Raji (cell line): ENCODE results near the gene WDR64.

Source experiments
- POLR2A ChIP-seq: IDR thresholded peaks from 2 replicates; pipeline ENCODE4 v1.6.1; 2011; ENCODE audit warnings: low read depth, low read length, control low read depth; ENCODE audit not compliant: insufficient read depth

WDR64 gene

DNA sequence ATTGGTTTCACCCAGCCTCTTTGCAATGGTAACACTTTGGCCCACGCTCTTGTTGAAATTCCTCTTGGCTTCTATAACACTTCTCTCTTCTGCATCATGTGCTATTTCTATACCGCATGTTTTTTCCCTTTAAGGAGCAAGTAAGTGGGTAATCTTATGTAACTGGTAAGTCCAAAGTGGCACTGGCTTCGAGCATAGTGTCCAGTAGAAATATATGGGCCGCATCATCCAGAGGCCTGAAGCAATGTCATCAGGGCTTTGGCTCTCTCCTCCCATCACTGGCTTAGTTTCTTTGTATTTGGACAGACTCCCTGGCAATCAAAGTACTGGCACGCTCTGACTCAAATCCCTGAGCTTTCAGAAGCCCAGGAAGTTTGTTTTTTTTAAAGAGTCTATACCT, 29.4 kb upstream of the WDR64 start:
- TF ChIP-seq POLR2A: no peak

DNA sequence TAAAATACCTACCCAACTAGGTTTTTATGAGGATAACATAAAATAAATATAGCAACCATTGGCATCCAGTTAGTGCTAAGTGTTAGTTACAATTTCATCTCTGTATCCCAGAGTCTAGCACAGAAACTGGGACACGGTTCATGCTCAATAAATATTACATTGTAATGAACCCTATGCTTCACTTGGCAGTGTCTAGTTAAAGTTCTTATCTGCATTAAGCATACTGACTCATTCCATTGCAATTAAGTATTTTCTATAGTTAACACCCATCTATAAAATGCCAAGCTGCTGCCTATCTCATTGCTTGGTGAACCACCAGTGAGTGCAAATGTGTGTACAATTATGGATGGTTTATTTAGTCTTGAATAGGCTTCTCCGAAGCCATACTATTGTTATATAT, 27.1 kb upstream of the WDR64 start:
- TF ChIP-seq POLR2A: no peak

DNA sequence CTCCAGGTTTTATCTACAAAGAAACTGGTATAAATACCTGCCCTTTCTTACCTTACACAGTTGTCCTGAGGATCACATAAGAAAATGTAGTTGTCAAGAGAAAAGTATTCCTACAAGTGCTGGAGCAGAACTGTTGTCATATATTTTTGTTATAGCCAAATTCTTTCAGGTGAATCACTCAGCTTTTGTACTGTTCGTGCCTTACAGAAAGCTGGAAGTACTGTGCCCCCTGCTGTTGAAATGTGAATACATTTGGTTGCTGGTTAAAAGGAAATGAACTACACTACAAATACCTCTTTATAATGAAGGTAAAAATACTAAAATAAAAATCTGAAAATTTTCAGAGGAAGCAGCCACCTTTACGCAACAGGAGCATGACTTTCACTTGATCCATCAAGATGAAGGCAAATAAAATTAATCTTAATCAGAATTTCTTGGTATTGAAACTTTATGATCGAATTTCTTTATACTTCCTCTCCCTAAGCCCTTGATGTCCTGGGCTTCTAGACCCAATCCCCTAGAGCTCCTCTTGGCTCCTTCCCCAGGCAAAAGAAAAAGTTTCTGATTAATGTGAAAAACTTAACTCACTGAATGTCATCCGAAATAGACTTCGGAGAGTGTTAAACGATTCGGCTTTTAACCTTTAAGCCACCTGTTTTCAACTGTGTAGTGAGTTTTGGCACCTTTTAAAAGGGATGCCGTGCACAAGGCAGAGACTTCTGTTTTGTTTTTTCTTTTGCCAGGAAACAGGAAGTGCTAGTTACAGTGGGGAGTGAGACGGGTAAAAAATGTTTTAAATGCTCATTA, 24.4 kb upstream of the WDR64 start:
- TF ChIP-seq POLR2A: no peak

DNA sequence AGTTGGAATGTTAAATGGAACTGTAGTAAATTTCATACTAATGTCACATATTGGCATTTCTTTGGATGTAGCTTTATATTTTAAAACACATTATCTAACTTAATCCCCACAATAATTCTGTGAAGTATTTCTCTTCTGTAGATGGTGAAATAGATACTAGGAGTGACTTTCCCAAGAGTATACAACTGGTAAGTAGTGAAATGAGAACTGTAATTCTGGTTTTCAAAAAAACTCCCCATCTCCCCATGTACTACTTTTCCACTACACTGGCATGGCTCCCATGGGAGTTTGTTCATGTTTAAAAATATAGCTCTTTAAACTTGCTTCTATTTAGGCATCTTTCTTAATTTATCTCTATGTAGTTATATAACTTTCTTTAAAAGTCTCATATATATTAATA, 22.1 kb upstream of the WDR64 start:
- TF ChIP-seq POLR2A: no peak

DNA sequence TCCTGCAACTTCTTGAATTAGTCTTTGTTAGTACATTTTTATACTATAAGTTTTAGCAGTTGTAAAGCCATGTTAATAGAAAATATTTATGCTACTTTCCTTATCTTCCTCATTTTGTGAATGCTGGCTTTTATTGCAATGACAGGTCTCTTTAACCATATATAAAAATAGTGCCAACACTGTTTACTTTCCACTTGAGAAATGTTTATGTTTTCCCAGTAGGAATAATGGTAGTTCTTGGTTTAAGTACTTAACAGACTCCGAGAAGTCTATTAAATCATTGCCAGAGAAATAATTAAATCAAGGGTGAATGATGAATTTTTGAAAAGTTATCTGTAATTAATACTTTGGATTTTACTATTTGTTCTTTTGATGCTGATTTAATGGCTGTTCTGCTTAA, 21.6 kb upstream of the WDR64 start:
- TF ChIP-seq POLR2A: no peak

DNA sequence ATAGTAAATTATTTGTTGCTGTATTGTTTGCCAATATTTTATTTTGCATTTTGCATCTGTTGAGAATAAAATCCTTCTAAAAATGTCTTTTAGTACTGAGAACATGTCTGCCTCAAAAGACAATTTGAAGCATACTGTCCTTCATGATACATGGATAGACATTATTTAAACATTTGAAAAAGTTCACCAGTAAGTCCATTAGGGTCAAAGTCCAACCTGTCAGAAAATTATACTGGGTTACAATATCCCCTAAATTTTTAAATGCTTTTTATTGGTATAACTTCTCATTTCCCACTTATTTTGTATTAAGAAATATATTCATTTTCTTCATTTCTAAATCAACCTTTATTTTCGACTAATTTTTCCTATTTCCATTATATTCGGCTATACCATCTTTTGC, 21.2 kb upstream of the WDR64 start:
- no peak for TF ChIP-seq POLR2A

DNA sequence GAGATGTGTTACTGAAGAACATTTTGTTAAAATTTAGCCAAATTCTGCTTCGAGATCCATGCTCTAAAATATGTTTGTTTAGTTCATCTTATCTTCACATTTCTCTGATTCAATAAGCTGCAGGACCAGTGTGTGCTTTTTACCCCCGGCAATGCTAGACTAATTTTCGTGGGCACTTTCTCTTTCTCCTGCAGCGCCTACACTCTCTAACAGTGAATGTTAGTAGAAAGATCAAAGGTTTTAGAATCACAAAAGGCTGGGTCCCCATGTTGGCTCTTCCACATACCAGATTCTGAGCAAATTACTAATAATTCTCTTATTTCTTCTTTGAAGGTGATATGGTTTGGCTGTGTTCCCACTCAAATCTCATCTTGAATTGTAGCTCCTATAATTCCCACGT, 20.4 kb upstream of the WDR64 start:
- no peak for TF ChIP-seq POLR2A

DNA sequence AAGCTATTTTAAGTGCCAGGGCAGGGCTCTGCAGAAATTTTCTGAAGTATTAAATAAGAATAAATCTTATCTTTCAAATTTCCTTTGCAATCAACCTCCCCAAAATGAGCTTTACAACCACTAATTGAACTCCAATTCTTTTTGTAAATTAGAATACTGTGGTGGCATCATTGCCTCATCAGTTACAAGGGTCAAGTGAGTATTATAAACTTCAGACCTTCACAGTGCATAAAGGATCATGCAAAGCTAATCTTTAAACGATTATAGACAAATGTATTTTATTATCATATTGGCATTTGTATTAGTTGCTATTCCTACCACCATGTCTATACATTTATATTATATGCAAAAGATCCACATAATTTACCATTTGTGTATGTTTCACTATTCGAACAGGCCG, 19.1 kb upstream of the WDR64 start:
- no peak for TF ChIP-seq POLR2A

DNA sequence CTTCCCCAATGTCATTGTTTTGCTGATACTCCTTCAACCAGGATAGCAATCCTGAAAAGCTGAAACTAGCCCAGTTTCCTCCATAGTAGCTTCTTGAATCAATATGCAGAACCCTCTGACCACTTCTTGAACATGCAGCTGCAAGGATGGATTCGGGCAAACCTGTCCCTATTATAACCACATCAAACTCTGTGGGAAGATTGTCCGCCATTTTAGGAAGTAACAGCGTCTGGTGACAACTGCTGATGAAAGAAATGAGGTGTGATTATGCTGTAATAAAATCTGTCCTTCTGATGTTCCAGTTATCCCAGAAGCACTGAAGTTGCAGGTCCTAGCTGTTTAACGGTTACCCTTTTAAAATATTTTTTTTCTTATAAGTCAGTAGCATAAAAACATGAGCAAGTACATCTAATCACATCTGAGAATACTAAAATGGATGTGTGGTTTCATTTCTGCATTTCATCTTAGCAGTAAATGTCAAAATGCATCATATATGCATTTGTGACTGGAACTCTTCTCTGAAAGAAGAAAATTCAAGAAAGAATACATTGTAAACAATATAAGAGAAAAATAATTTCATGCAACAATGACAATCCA, 16.4 kb upstream of the WDR64 start:
- no peak for TF ChIP-seq POLR2A

DNA sequence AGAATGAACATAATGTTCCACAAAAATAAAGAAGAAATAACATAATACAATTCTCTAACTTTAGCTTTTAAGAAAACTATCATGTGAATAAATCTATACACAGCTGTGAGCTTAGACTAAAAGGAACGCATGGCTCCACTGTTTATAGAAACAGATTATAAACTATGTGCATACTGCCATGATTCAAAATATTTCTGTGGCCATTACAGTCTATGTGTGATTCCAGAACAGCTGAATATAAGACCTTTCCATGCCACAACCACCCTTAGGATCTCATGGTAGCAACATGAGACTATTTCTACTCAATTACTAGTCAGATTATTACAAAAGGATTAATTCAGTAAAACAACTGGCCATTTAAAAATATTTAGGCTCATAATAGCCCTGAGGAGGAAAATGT, 15.8 kb upstream of the WDR64 start:
- TF ChIP-seq POLR2A: no peak

DNA sequence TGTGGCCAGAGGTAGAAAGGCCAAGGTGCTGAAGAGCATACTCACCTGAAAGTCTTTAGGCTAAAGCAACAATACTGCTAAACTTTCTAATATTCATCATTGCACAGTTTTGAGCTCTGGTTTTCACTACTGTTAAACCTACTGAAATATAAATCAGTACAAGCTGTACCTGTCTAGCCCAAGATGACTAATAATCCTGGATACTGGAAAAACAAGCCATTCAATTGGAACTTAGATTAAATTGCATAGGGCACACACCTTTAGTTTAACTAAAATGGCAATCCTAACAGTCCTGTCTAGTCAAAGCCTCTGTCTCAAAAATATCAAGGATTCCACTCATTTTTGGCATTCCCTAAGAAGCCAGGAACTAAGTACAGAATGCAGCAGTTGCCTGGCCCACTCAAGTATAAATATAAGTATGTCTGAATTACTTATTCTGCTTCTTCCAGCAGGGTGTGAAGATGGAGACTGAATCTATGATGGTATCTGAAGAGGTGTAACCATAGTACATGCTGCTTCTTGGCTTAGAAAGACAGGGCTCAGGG, 15.0 kb upstream of the WDR64 start:
- TF ChIP-seq POLR2A: no peak

DNA sequence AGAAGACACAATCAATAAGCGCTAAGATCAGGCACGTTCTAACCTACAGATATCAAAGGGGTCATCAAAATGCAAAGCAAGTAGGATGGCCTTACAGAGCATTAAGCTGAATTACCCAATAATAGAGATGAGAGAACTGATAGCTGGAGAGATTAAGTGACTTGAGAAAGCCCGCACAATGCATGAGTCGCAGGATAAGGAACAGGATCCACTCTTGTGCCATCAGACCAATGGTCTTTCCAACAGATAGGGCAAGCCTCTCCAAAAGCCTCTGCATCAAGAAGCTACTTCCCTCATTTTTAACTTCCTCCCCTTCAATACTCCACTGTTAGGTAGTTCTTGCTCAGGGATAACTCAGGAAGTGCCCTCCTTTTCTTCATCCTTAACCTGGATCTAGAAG, 14.5 kb upstream of the WDR64 start:
- no peak for TF ChIP-seq POLR2A

DNA sequence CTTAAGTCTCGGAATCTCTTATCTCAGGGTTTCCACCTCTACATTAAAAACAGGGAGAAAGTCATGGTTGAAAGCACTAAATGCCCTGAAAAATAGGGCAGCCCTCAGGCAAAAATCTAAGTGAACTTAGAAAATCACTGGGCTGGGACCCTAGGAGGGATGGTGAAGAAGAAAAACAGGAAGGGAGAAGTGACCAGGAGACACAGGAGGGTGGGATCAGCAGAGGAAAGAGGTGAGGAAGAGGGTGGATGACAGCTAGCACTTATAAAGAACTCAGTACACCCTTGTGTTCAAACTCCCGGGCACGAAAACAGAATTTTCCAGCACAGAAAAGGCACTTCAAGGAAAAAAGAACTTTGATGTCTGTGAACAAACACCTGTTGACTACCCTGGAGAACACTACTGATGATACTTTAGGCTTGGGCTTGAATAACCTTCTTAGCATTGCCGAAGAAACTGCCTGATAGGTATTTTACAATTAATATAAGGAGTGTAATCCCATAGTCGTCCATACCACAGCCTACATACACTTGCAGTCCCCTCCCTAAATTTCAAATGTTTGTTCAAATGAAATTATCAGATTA, 13.9 kb upstream of the WDR64 start:
- TF ChIP-seq POLR2A: no peak

DNA sequence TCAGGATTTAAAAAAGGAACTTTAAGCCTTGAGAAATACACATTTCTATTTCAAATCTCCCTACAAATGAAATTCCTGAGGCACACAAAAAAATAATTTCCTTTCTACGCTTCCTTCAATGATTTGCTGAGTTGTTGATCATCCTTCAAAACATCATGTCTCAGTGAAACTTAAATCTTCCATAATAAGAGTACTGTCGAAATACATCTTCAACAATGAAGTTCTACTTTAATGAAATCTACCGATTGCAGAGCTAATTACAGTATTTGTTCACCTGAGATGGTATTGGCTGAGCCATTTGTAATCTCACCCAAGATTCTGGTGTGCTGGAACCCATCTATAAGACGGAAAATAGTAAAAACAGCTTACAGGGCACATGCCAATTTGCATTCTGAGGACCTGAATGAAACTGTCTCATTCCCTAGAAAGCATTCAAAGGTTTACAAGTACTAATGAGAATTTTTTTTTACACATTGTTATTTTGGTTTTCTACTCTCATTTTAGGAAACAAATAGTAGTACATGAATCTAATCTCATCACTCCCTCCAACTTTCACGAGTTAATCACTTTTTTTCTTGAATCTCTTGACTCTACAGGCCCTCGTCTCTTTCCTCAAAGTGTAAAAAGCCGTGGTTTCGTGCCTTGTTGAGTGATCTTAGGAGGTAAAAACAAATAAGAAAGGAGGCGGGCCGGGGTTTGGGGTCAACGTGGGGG, 13.0 kb upstream of the WDR64 start:
- no peak for TF ChIP-seq POLR2A

DNA sequence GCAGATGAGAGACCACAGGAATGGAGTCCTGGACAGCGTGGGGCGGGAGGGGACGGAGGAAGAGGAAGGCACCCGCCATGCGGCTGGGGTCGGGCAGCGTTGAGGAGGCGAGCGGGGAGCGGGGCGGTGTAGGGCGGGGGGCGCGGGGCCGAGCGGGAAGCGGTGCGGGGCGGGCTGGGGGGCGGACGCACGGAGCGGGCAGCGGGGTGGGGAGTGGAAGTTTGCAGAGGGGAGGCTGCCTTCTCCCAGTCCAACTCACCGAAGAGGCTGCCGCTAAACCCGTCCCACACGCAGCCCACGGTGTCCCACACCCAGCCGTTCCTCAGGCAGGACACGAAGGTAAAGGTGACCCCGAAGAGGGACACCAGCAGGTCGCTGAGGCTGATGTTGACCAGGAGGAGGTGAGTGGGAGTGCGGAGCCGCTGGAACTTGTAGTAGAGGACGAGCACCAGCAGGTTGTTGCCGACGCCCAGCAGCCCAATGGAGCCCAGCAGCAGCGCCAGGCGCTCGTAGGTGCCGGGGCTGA, 12.4 kb upstream of the WDR64 start:
- no peak for TF ChIP-seq POLR2A
